ENCODE measurements around the gene ADISSP. TPM values are rescaled to one million over a fixed set of nuclear protein-coding genes. Genes with fewer than 3 reads are reported as not detected.

Gene ADISSP
- total RNA-seq, 1 donor from 2014 or later = 62.9 TPM

GRCh38 chr20:3763671-3764601 is 3.6 kb downstream of the ADISSP start:
- H3K27ac Mint-ChIP-seq = no peak overlapping the region
- H3K36me3 Mint-ChIP-seq (ENCODE audit: low read depth) = peaks cover 5% of the 10 kb centered on the region
- no peaks in the 10 kb centered on the region for H3K9me3 Mint-ChIP-seq
- no peak overlapping the region for H3K4me3 Mint-ChIP-seq
- peaks cover 19% of the 10 kb centered on the region for H3K4me1 Mint-ChIP-seq
- intact Hi-C loops (cut with micrococcal nuclease) = no loop called here
- no peaks in the 10 kb centered on the region for H3K27me3 Mint-ChIP-seq
- no peak for DNase-seq

GRCh38 chr20:3760655-3761348 is 6.8 kb downstream of the ADISSP start:
- DNase-seq = no peak
- no peaks in the 10 kb centered on the region for H3K9me3 Mint-ChIP-seq
- no peak overlapping the region for H3K4me3 Mint-ChIP-seq
- intact Hi-C loops (cut with micrococcal nuclease) = no loop called here
- H3K4me1 Mint-ChIP-seq = peaks cover 1% of the 10 kb centered on the region
- H3K36me3 Mint-ChIP-seq (ENCODE audit: low read depth) = peaks cover 8% of the 10 kb centered on the region
- no peak overlapping the region for H3K27ac Mint-ChIP-seq
- H3K27me3 Mint-ChIP-seq = no peaks in the 10 kb centered on the region

DNA sequence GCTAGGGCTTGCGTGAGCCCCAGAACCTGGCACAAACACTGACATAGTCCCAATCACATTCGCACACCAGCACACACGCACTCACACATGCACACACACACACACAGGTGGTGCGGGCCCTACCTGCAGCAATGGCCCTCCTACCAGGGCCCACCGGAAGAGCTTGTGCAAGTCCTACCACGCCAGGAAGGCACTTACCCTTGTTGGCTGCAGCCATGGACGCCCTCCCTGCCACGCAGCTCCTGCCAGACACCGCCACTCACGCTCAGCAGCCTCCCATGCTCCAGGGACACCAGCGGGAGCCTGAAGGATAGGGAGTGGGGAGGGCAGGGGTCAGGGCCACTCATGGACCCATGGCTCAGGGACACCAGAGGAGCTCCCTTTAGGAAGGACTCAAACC is 7.7 kb downstream of the ADISSP start:
- DNase-seq = no peak
- H3K4me3 Mint-ChIP-seq = no peak overlapping the region
- no peak overlapping the region for H3K27ac Mint-ChIP-seq
- H3K9me3 Mint-ChIP-seq = no peaks in the 10 kb centered on the region
- intact Hi-C loops (cut with micrococcal nuclease) = no loop called here
- peaks cover 8% of the 10 kb centered on the region for H3K36me3 Mint-ChIP-seq (ENCODE audit: low read depth)
- H3K27me3 Mint-ChIP-seq = no peaks in the 10 kb centered on the region
- H3K4me1 Mint-ChIP-seq = no peaks in the 10 kb centered on the region

- H3K27ac Mint-ChIP-seq = no peak overlapping the region
- no peak for DNase-seq
- H3K4me3 Mint-ChIP-seq = no peak overlapping the region
- H3K9me3 Mint-ChIP-seq = no peaks in the 10 kb centered on the region
- H3K4me1 Mint-ChIP-seq = no peaks in the 10 kb centered on the region
- no peaks in the 10 kb centered on the region for H3K27me3 Mint-ChIP-seq
- intact Hi-C loops (cut with micrococcal nuclease) = no loop called here
- H3K36me3 Mint-ChIP-seq (ENCODE audit: low read depth) = peaks cover 8% of the 10 kb centered on the region
Measured at GRCh38 chr20:3759316-3759823, 8.2 kb downstream of the ADISSP start.

DNA sequence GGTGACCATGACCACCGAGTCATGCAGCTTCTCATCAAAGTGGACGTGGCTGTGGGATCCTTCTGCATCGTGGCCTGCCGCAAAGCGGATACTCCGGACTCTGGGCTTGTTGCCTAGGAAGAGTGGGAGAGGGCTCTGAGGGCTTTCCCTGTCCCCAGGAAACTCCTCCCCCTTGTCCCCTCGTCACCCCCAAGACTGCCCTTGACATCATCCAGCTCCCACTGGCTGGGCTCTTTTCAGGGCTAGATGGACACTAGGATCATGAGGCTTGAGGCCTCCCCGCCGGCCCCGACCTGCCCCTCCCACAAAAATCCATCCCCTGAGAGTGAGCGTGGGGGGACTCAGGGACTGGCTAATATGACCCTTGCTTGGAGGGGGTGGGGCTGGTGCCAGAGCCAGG is 9.0 kb downstream of the ADISSP start:
- no peak for DNase-seq
- no peaks in the 10 kb centered on the region for H3K9me3 Mint-ChIP-seq

DNA sequence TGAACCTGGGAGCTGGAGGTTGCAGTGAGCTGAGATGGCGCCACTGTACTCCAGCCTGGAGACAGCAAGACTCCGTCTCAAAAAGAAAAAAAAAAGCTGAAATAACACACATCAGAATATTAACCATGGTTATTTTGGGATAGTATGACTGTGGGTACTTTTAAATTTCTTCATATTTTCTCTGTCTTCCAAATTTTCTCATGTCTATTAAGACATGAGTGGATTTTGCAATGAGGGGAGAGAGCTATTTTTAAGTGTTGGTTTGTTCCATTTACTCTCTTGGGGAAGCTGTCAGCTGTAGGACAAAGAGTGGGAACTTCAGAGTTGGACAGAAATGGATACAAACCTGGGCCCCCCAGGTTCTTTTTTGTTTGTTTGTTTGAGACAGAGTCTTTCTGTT is 10.3 kb downstream of the ADISSP start:
- intact Hi-C loops (cut with micrococcal nuclease) = no loop called here

More for the DNA sequence above, 9.0 kb downstream of the ADISSP start:
- H3K27ac Mint-ChIP-seq = no peak overlapping the region
- H3K4me1 Mint-ChIP-seq = no peaks in the 10 kb centered on the region
- intact Hi-C loops (cut with micrococcal nuclease) = no loop called here
- H3K4me3 Mint-ChIP-seq = no peak overlapping the region
- peaks cover 8% of the 10 kb centered on the region for H3K36me3 Mint-ChIP-seq (ENCODE audit: low read depth)
- no peaks in the 10 kb centered on the region for H3K27me3 Mint-ChIP-seq

GRCh38 chr20:3755814-3756480 is 11.6 kb downstream of the ADISSP start:
- Mint-ChIP-seq H3K9me3 (no peaks in the 10 kb centered on the region), H3K27me3 (no peaks in the 10 kb centered on the region), H3K36me3 (ENCODE audit: low read depth) (peaks cover 9% of the 10 kb centered on the region), H3K4me1 (peaks cover 7% of the 10 kb centered on the region), H3K4me3 (no peak overlapping the region), H3K27ac (no peak overlapping the region)
- intact Hi-C loops (cut with micrococcal nuclease) = no loop called here
- DNase-seq = no peak

More for the DNA sequence above, 10.3 kb downstream of the ADISSP start:
- Mint-ChIP-seq H3K4me1 (peaks cover 4% of the 10 kb centered on the region), H3K36me3 (ENCODE audit: low read depth) (peaks cover 8% of the 10 kb centered on the region), H3K9me3 (no peaks in the 10 kb centered on the region), H3K27me3 (no peaks in the 10 kb centered on the region), H3K4me3 (no peak overlapping the region), H3K27ac (no peak overlapping the region)
- DNase-seq = no peak

DNA sequence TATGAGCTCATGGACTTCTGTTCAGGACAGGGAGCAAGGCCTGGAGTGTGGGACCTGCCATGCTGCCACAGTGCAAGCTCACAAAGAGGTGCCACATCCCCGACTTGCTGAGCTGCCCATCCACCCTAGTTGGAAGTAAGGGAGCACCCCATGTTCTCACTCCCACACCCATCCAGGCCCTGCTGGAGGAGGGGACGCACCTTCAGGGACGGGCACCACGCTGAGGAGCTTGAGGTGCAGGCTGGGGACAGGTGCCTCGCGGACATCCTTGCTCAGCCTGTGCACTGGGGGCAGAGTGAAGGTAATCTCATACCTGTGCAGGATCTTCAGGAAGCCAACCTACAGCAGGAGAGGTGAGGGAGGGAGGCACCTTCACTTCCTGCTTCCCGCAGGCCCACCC is 12.3 kb downstream of the ADISSP start:
- Mint-ChIP-seq H3K36me3 (ENCODE audit: low read depth) (peaks cover 10% of the 10 kb centered on the region), H3K27ac (no peak overlapping the region)
- intact Hi-C loops (cut with micrococcal nuclease) = no loop called here

GRCh38 chr20:3754276-3754630 is 13.3 kb downstream of the ADISSP start:
- H3K4me1 Mint-ChIP-seq = peaks cover 8% of the 10 kb centered on the region
- no peaks in the 10 kb centered on the region for H3K9me3 Mint-ChIP-seq
- no peak for DNase-seq
- H3K36me3 Mint-ChIP-seq (ENCODE audit: low read depth) = peaks cover 10% of the 10 kb centered on the region
- H3K27ac Mint-ChIP-seq = no peak overlapping the region
- intact Hi-C loops (cut with micrococcal nuclease) = loop anchor here (5.0 kb wide), 1 partner anchor 68 kb away; the partner anchor contains the start of gene AP5S1
- no peak overlapping the region for H3K4me3 Mint-ChIP-seq
- H3K27me3 Mint-ChIP-seq = no peaks in the 10 kb centered on the region

More for the DNA sequence above, 12.3 kb downstream of the ADISSP start:
- Mint-ChIP-seq H3K27me3 (no peaks in the 10 kb centered on the region), H3K4me3 (no peak overlapping the region), H3K9me3 (no peaks in the 10 kb centered on the region), H3K4me1 (peaks cover 8% of the 10 kb centered on the region)
- DNase-seq = no peak

DNA sequence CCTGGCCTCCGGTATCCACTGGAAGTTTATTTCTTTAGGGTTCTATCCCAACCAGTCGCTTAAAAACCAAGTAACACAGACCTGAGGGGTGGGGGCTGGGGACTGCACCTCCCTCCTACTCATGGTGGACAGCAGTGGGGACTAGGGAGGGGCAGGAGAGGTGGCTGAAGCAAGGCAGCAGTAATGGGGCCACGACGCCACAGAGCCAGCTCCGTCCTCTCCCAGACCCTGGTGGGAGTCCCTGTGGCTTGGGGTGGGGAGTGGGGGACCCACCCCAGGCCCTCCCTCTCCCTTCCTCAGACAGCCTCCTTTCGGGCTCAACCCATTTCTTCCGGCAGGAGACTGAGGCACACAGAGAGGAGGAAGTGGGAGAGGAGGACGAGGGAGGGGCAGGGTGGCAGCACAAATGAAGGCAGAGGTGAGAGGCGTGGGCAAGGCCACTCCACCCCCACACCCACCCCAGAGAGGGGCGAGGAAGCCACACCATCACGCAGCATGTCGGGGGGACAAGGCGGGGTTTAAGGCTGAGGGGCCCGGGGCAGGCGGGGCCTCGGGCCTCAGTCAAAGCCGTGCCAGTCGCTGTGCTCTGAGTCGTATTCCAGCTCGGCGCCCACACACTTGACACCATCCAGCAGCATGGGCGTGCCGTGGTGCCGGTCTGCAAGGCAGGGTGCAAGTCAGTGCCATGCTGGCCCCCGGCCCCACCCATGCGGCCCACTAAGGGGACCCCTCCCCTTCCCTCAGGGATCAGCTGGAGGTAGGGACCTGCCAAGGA is 13.9 kb downstream of the ADISSP start:
- DNase-seq = no peak
- Mint-ChIP-seq H3K36me3 (ENCODE audit: low read depth) (peaks cover 10% of the 10 kb centered on the region), H3K4me1 (peaks cover 8% of the 10 kb centered on the region), H3K9me3 (no peaks in the 10 kb centered on the region), H3K4me3 (no peak overlapping the region), H3K27me3 (peaks cover under 1% of the 10 kb centered on the region), H3K27ac (no peak overlapping the region)
- intact Hi-C loops (cut with micrococcal nuclease) = loop anchor here (2.0 to 5.0 kb wide), 2 partner anchors 15 to 69 kb away; partner anchors contain the start of gene AP5S1

- H3K27me3 Mint-ChIP-seq = peaks cover 1% of the 10 kb centered on the region
- H3K36me3 Mint-ChIP-seq (ENCODE audit: low read depth) = peaks cover 9% of the 10 kb centered on the region
- H3K27ac Mint-ChIP-seq = no peak overlapping the region
- intact Hi-C loops (cut with micrococcal nuclease) = loop anchor here (2.0 to 5.0 kb wide), 2 partner anchors 16 to 69 kb away; partner anchors contain the start of gene AP5S1
- H3K9me3 Mint-ChIP-seq = no peaks in the 10 kb centered on the region
- H3K4me3 Mint-ChIP-seq = no peak overlapping the region
- peak; percentile 88 for DNase-seq
- peaks cover 8% of the 10 kb centered on the region for H3K4me1 Mint-ChIP-seq
Measured at GRCh38 chr20:3753098-3753497, 14.5 kb downstream of the ADISSP start.

GRCh38 chr20:3752386-3752759 is 15.2 kb downstream of the ADISSP start:
- Mint-ChIP-seq H3K27ac (peak overlapping the region; percentile 45), H3K4me1 (peaks cover 8% of the 10 kb centered on the region), H3K27me3 (peaks cover 2% of the 10 kb centered on the region), H3K36me3 (ENCODE audit: low read depth) (peaks cover 4% of the 10 kb centered on the region), H3K9me3 (no peaks in the 10 kb centered on the region), H3K4me3 (peak overlapping the region; percentile 19)
- DNase-seq = no peak
- intact Hi-C loops (cut with micrococcal nuclease) = loop anchor here (2.0 to 5.0 kb wide), 2 partner anchors 16 to 70 kb away; partner anchors contain the start of gene AP5S1

Data from activated CD4-positive, alpha-beta T cell treated with anti-CD3 and anti-CD28 coated beads, Interleukin-2, amount 10 ng/mL, durations not matched to agents 24 days and 14 days (primary cell).